ENCODE results near the gene KHDC4. TPM values are rescaled to one million over a fixed set of nuclear protein-coding genes. Genes with fewer than 3 reads are reported as not detected.

The KHDC4 gene
- total and polyA plus RNA-seq, 9 of the 15 experiments (the other 6 are each of a cell fraction or from before 2014, with no cell fraction given) = 12.1 to 185 (median 65.6) TPM

GRCh38 chr1:155978325-155978972 is 44.2 kb upstream of the KHDC4 start, which contains the start of gene ARHGEF2 (continued):
- TF ChIP-seq CTBP1 (IDR thresholded peaks at IDR 0.05; ENCODE audit: borderline replicate concordance) (peak; percentile 14; the same call in 1 of the 2 replicates), TEAD2 (tag; IDR thresholded peaks at IDR 0.05) (no peak), ZNF639 (CRISPR knock-in tag; conservative IDR thresholded peaks at IDR 0.05 in 1 of 2, IDR thresholded peaks at IDR 0.05 in 1 of 2) (no peak), DMBX1 (CRISPR knock-in tag; IDR thresholded peaks at IDR 0.05; ENCODE audit: borderline replicate concordance) (no peak), KDM1A (IDR thresholded peaks at IDR 0.05) (peak in 1 of 2 experiments; percentile 36; a peak in 1 of 4 replicates), CBX2 (IDR thresholded peaks at IDR 0.05; ENCODE audit: insufficient read depth, low read length, poor library complexity, severe bottlenecking) (no peak), CCAR2 (IDR thresholded peaks at IDR 0.05; ENCODE audit: low read depth, low read length) (no peak), ATF1 (CRISPR knock-in tag; IDR thresholded peaks at IDR 0.05) (no peak), ATF1 (tag; IDR thresholded peaks at IDR 0.05) (no peak), ZBTB7A (IDR thresholded peaks at IDR 0.05; ENCODE audit: borderline replicate concordance, control insufficient read depth, low read depth, low read length) (peak; percentile 97), NFE2 (IDR thresholded peaks at IDR 0.05; ENCODE audit: low read depth) (no peak), FIP1L1 (IDR thresholded peaks at IDR 0.05; ENCODE audit: low read depth, low read length, poor library complexity, severe bottlenecking) (peak; percentile 31)

Measured in K562 (cell line).